Measurements from ENCODE around the gene CRHR2. TPM values are rescaled to one million over a fixed set of nuclear protein-coding genes. Genes with fewer than 3 reads are reported as not detected.

The CRHR2 gene
- total RNA-seq, 3 donors from 2014 or later (not counting 1 experiment from before 2014, with no cell fraction given), result not detected

- no peak overlapping the region for H3K4me3 ChIP-seq (ENCODE audit: low read length)
- no peaks in the 10 kb centered on the region for H3K4me1 ChIP-seq (ENCODE audit: control insufficient read depth, insufficient read depth, low read length)
- no peak overlapping the region for H3K27ac Mint-ChIP-seq
- H3K27me3 ChIP-seq (ENCODE audit: control insufficient read depth, insufficient read depth, low read length), result no peaks in the 10 kb centered on the region
- H3K9me3 Mint-ChIP-seq, result no peaks in the 10 kb centered on the region
- no peaks in the 10 kb centered on the region for H3K36me3 Mint-ChIP-seq
- ATAC-seq, result no peak
- 91% methylated on average over 15 of the region's 15 CpGs for WGBS (ENCODE audit: insufficient coverage)
- H3K4me1 Mint-ChIP-seq, result no peaks in the 10 kb centered on the region
- no peak overlapping the region for H3K4me3 Mint-ChIP-seq
- DNase-seq, result no peak
- H3K36me3 ChIP-seq (ENCODE audit: control insufficient read depth, insufficient read depth, low read length), result no peaks in the 10 kb centered on the region
- H3K27me3 Mint-ChIP-seq (ENCODE audit: low read depth in 2 of 2), result no peaks in the 10 kb centered on the region
- intact Hi-C loops (cut with micrococcal nuclease), result no loop called here
- H3K27ac ChIP-seq (ENCODE audit: low read length), result no peak overlapping the region
- TF ChIP-seq, protein P1, sequence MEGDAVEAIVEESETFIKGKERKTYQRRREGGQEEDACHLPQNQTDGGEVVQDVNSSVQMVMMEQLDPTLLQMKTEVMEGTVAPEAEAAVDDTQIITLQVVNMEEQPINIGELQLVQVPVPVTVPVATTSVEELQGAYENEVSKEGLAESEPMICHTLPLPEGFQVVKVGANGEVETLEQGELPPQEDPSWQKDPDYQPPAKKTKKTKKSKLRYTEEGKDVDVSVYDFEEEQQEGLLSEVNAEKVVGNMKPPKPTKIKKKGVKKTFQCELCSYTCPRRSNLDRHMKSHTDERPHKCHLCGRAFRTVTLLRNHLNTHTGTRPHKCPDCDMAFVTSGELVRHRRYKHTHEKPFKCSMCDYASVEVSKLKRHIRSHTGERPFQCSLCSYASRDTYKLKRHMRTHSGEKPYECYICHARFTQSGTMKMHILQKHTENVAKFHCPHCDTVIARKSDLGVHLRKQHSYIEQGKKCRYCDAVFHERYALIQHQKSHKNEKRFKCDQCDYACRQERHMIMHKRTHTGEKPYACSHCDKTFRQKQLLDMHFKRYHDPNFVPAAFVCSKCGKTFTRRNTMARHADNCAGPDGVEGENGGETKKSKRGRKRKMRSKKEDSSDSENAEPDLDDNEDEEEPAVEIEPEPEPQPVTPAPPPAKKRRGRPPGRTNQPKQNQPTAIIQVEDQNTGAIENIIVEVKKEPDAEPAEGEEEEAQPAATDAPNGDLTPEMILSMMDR (IDR thresholded peaks at IDR 0.05), result no peak
- no peaks in the 10 kb centered on the region for H3K9me3 ChIP-seq (ENCODE audit: control insufficient read depth, insufficient read depth, low read length)
Measured at GRCh38 chr7:30654296-30655090, 27.8 kb downstream of the CRHR2 start.

GRCh38 chr7:30652698-30653641 is 29.3 kb downstream of the CRHR2 start:
- ATAC-seq (no peak), DNase-seq (no peak)
- no peaks in the 10 kb centered on the region for H3K27me3 ChIP-seq (ENCODE audit: control insufficient read depth, insufficient read depth, low read length)
- H3K4me1 ChIP-seq (ENCODE audit: control insufficient read depth, insufficient read depth, low read length), result no peaks in the 10 kb centered on the region
- WGBS (ENCODE audit: insufficient coverage), result 90% methylated on average over 18 of the region's 19 CpGs
- Mint-ChIP-seq H3K9me3 (no peaks in the 10 kb centered on the region), H3K36me3 (no peaks in the 10 kb centered on the region), H3K4me1 (no peaks in the 10 kb centered on the region), H3K4me3 (no peak overlapping the region), H3K27me3 (ENCODE audit: low read depth in 2 of 2) (no peaks in the 10 kb centered on the region), H3K27ac (no peak overlapping the region)
- no peaks in the 10 kb centered on the region for H3K9me3 ChIP-seq (ENCODE audit: control insufficient read depth, insufficient read depth, low read length)
- no peaks in the 10 kb centered on the region for H3K36me3 ChIP-seq (ENCODE audit: control insufficient read depth, insufficient read depth, low read length)
- H3K27ac ChIP-seq (ENCODE audit: low read length), result no peak overlapping the region
- H3K4me3 ChIP-seq (ENCODE audit: low read length), result no peak overlapping the region
- intact Hi-C loops (cut with micrococcal nuclease), result no loop called here
- TF ChIP-seq, protein P1 (IDR thresholded peaks at IDR 0.05), result no peak

- Histone ChIP-seq H3K27me3 (ENCODE audit: control insufficient read depth, insufficient read depth, low read length) (no peaks in the 10 kb centered on the region), H3K9me3 (ENCODE audit: control insufficient read depth, insufficient read depth, low read length) (no peaks in the 10 kb centered on the region), H3K36me3 (ENCODE audit: control insufficient read depth, insufficient read depth, low read length) (no peaks in the 10 kb centered on the region), H3K27ac (ENCODE audit: low read length) (no peak overlapping the region), H3K4me3 (ENCODE audit: low read length) (no peak overlapping the region), H3K4me1 (ENCODE audit: control insufficient read depth, insufficient read depth, low read length) (no peaks in the 10 kb centered on the region)
- DNase-seq (no peak), ATAC-seq (no peak)
- no peak overlapping the region for H3K4me3 Mint-ChIP-seq
- H3K36me3 Mint-ChIP-seq, result no peaks in the 10 kb centered on the region
- no peaks in the 10 kb centered on the region for H3K9me3 Mint-ChIP-seq
- no peaks in the 10 kb centered on the region for H3K4me1 Mint-ChIP-seq
- TF ChIP-seq, protein P1 (IDR thresholded peaks at IDR 0.05), result no peak
- 81% methylated on average over 6 of the region's 7 CpGs for WGBS (ENCODE audit: insufficient coverage)
- H3K27me3 Mint-ChIP-seq (ENCODE audit: low read depth in 2 of 2), result no peaks in the 10 kb centered on the region
- no peak overlapping the region for H3K27ac Mint-ChIP-seq
- intact Hi-C loops (cut with micrococcal nuclease), result no loop called here
Measured at GRCh38 chr7:30652132-30652531, 30.1 kb downstream of the CRHR2 start.

All from natural killer cell (primary cell).